HG02840 (cell line): ENCODE results near the gene SERPINA3.

ENCODE experiments used
- ATAC-seq: cut with Tn5 transposase; IDR thresholded peaks from one replicate; pipeline ENCODE4 v1.9.1; 2021; ENCODE audit warnings: mild to moderate bottlenecking, moderate library complexity, moderate number of reproducible peaks; ENCODE audit not compliant: unreplicated experiment, low FRiP score

SERPINA3 gene

GRCh38 chr14:94650806-94651805, 38.9 kb downstream of the SERPINA3 start:
- ATAC-seq, result no peak

DNA sequence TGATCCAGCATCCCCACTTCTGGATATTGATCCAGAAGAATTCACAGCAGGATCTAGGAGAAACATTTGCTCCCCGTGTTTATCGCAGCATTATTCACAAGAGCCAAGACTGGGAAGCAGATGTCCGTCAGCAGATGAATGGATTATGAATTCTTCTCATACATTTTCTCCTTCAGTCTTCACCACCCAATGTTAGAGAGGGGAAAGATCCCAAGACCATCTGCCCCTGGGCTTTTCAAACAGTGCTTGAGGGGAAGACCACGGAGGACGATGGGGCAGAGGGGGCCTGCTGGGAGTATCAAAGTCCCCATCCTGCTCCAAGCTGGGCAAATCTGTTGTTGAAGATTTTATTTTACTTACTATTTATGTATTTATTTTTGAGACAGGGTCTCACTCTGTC, 41.1 kb downstream of the SERPINA3 start:
- ATAC-seq, result no peak

DNA sequence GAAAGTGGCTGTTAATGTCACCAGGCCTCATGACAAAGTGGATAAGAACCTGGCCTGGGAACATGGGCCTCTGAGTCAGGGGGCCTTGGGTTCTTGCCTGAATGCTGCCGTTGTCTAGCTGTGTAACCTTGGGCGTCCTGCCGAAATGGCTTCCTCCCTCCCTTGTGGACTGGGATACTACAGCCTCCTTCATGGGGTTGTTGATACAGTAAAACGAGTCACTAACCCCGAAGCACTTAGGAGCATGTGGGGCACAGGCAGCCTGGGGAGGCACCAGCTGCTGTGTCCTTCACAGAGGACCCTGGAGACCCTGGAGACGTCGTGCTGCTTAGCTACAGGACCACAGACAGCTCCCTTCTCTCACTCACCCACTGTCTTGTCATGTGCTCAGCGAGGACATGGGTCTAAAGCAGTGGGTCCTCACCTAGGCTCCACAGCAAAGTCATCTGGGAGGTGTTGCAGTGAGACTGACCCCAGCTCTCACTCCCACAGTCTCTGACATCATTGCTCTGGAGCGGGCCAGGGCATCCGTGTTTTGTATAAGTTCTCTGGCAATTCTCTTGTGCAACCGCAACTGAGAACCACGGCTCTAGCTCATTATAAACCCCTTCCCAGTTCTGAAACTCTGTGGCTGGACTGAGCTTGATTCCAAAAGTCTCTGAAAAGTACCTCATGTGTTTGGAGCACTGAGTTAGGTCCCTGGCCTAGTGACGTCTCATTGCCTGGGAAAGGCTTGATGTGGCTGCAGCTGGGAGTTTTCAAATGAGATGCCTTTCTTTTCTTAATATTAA, 42.1 kb downstream of the SERPINA3 start:
- no peak for ATAC-seq

DNA sequence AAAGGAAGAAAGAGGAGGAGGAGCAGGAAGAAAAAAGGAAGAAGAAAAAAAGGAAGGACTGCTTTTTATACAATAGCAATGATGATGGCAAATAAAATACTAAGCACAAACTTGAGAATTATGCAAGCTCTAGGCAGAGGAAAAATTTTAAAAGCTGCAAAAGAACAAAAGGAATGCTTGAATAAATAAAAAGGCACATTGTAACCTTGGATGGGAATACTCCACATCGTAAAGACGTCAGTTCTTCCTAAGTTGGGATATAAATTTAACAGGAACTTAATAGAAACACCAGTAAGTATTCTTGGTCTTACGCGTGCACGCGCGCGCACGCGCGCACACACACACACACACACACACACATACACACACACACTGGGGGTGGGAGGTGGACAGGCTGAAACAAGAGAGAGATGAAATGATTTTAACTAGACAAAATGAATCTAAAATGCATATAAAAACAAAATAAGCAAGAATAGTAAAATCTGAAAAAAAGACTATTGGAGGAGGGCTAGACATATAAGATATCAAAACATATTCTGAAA, 43.0 kb downstream of the SERPINA3 start:
- no peak for ATAC-seq

DNA sequence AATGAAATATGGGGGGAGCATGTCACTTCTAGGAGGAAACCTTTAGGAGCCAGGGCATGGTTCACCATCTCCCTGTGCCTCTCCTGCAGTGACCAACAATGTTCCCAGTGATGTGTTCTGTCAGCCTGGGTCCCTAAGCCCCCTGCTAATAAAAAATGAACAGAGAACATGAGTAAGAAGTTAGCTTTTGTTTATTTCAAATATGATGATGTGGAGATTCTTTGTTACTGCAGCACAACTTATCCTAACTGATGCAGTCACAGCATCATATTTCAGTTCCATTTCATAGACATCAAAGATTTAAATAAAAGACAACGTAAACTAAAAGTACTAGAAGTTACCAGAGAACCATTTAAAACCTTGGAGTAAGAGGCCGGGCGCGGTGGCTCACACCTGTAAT, 43.9 kb downstream of the SERPINA3 start:
- ATAC-seq, result no peak

- no peak for ATAC-seq
Measured at GRCh38 chr14:94659256-94659655, 47.1 kb downstream of the SERPINA3 start.

DNA sequence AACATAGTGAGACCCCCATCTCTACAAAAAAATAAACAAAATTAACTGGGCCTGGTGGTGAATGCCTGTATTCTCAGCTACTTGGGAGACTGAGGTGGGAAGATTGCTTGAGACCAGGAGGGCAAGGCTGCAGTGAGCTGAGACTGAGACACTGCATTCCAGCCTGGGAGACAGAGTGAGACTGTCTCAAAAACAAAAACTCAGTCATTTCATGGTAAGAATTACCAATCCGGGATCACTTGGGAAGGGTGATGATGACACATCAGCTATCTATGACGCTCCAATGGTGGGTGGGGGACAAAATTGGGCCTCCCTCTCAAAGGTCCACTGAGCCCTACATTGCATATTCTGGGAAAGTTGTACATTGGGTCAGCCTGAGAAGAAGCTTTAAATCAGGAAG, 47.7 kb downstream of the SERPINA3 start:
- no peak for ATAC-seq

GRCh38 chr14:94660306-94660946, 48.2 kb downstream of the SERPINA3 start:
- ATAC-seq, result no peak

DNA sequence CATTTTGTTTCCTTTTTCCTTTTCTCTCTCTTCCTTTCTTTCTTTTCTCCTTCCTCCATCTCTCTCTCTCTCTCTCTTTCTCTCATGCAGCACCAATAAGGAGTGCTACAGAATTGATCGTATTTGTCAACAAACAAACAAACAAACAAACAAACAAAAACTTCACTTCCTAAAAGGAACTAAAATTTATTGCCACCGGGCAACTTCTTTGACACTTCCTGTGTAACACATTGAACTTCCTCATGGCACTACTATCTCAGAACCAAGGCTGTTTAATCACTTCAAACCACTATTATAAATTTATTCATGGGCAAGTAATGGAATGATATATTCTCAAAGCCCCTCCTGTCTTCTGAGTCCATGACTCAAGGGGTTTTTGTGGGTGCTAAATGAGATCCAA, 51.3 kb downstream of the SERPINA3 start:
- no peak for ATAC-seq

DNA sequence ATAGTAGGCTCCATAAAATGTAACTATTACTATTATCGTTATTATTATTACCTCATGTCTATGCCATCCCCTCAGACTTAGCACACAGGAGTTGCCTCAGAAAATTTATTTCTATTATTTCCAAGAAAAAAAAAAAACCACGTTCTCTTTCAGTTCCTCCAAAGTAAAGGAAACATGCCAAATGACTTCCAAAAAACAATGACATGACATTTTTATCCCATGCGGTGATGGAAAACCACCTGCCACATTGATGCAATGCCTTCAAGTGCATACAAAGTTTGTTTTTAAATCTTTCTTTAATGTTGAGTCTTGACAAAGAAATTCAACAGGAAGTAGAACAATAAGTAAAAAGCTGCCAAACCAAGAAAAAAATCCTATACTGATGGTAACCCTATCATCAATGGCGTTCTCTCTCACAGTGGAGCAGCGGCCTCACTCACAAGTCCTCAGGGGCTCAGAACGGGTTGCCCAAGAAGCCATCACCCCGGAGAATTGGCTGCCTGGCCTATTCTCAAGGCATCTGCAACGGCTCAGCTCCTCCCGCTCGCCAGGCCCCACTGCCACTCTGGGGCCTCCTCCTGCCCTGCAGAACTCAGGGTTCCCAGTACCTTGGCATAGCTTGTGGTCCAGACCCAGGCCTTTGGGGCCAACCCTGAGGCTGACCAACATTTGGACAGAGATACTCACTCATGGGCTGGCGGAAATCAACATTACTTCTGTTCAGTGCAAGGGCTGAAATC, 51.9 kb downstream of the SERPINA3 start:
- ATAC-seq, result no peak

DNA sequence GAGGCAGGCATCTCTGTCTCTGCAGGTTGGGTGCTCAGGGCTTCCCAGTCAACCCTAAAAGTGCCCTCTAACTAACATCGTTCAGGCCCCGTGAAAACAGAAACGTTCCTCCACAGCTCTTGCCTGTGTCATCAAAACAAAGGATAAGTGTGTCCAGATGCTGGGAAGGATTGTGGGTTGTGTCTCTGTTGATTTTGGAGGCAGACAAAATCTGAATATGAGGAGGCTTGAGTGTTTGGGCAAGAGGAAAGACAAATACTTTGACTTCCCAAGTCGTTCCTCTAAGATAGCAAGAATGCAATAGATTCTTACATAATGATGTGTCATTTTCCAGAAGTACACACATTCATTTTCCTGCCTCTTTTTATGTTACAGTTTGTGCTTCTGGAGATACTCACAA, 52.9 kb downstream of the SERPINA3 start:
- ATAC-seq, result no peak

- no peak for ATAC-seq
Measured at GRCh38 chr14:94665544-94665943, 53.4 kb downstream of the SERPINA3 start.

DNA sequence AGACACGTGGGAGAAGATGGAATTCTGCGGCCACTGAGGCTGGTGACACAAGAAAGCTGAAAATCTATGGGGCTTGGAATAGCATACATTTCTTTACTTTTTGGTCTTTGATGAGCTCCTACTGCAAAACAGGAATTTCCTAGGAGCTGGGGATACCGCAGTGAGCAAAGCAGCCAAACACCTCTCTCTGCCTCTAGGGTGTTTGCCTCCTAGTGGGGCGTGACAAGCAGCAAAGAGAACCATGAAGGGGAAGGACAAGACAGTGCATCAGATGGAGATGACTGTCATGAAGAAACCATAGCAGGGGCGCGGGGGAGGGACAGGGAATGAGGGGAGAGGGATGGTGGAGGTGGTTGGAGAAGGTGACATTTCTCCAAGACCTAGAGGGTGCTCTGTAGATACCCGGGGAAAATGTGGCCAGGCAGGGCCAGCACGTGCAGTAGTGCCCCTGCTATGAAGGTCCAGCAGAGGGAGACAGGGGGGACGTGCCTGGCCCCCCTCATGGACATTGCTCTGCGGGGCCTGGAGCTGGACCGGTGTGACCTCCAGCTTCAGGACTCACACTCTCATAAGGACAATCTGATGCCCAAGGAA, 58.6 kb downstream of the SERPINA3 start:
- ATAC-seq, result no peak

GRCh38 chr14:94671870-94672444, 59.8 kb downstream of the SERPINA3 start:
- no peak for ATAC-seq

- ATAC-seq, result no peak
Measured at GRCh38 chr14:94673071-94673470, 60.9 kb downstream of the SERPINA3 start.
